UCSD-AML1 (cell line): Measurements from ENCODE around the gene ATP8A2.
"Not testable (repeated sequence)": the region's sequence is repeated elsewhere in the genome, so short reads cannot be mapped to it uniquely, and the experiment has no call there.

Experiments
- DNase-seq: peaks from one replicate; lab custom pipeline; 2025; ENCODE audit not compliant: unreplicated experiment; lab: John Stamatoyannopoulos, UW

The ATP8A2 gene

GRCh38 chr13:26053418-26053980, 681.7 kb downstream of the ATP8A2 start:
- no peak for DNase-seq

- no peak for DNase-seq
Observed at GRCh38 chr13:26054896-26055295, 683.1 kb downstream of the ATP8A2 start.

DNA sequence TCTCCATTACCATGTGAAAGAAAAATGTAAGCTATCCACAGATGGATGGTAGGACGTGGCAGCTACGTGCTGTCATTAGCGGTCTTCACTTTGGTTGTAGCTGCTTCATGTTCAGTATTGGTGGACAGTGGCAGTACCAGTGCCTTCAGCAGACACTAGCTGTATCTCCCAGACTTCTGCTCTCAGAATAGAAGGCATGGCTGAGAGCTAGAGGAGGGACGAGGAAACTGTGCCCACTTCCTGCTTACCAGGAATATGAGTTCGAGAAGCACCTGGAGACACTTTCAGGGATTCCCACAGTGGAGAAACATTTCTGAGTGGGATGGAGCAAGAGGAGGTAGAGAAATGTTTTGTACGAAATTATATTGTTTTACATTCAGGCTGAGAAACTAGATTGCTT, 686.9 kb downstream of the ATP8A2 start:
- no peak for DNase-seq

DNA sequence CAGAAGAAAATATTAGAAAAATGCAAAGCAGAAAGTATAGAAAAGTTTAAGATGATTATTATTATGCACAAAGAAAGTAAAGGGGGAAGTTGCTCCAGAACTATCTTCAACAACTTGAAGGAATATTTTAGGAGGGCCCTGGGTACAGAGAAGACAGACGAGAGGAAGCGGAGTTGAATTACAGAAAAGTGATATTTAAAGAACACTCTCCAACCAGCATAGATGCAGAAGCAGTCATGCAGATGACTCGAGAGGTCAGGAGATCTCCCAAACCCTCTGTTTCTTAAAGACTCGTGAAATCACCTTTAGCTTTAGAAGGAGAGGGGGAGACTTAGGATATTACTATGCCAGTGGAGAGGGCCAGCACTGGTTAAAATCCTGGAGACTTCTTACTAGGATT, 688.6 kb downstream of the ATP8A2 start:
- no peak for DNase-seq

GRCh38 chr13:26061256-26061655, 689.5 kb downstream of the ATP8A2 start:
- DNase-seq: no peak

- no peak for DNase-seq
Observed at GRCh38 chr13:26061947-26062346, 690.2 kb downstream of the ATP8A2 start.

- no peak for DNase-seq
Observed at GRCh38 chr13:26062853-26063444, 691.2 kb downstream of the ATP8A2 start.

DNA sequence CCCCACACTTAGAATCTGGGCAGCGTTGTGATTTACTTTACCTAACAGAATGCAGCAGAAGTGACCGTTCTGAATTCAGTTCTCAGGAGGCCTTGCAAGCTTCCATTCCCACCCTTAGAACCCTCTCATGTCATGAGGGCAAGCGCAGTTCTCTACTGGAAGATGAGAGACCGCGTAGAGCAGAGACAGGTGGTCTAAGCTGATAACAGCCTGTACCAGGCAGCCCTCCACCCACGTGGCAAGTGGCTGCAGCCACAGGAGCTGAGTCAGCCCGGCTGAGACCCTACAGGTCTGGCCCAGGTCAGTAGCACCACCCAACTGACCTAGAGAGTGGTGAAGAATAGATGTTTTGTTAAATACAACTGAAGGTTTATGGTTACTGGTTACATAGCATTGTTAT, 694.7 kb downstream of the ATP8A2 start:
- DNase-seq: not testable (repeated sequence)

GRCh38 chr13:26067601-26068000, 695.8 kb downstream of the ATP8A2 start:
- DNase-seq: no peak

- not testable (repeated sequence) for DNase-seq
Observed at GRCh38 chr13:26068372-26068771, 696.6 kb downstream of the ATP8A2 start.

DNA sequence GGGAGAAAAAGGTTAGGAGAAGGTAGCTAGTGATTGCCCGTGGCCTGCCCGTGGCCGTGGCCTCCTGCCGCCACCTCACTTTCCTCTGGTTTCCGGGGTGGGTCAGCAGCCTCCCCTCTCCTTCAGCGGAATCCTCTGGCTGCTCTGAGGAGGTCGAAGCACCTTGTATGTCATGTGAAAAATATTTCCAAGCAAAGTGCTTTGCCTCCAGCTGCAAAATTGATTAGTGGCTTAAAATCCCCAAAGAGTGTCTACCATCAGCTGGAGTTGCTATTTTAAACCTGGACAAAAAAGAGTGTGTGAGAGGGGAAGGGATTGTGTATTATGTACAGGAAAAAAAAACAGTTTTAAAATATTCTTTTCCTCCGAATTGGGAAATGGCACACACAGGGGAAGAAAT, 697.9 kb downstream of the ATP8A2 start:
- not testable (repeated sequence) for DNase-seq

DNA sequence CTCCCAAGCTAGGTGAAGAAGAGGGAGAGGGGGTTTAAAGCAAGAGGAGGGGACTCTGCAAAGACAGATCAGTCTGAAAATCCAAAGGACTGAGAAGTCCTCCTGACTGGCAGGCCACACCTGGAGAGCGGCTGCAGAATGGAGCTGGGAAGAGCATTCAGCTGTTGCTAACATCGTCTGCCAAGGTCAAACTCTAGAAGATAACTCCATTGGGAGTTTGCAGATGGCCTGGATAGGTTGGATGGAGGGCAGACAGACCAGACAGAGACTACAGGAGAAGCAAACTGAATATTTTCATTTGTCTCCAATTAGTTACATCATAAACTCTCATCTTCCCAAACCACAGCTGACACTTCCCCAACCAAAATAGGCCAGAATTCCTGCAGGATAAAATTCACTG, 699.9 kb downstream of the ATP8A2 start:
- DNase-seq: no peak

- DNase-seq: not testable (repeated sequence)
Observed at GRCh38 chr13:26072335-26072734, 700.6 kb downstream of the ATP8A2 start.

DNA sequence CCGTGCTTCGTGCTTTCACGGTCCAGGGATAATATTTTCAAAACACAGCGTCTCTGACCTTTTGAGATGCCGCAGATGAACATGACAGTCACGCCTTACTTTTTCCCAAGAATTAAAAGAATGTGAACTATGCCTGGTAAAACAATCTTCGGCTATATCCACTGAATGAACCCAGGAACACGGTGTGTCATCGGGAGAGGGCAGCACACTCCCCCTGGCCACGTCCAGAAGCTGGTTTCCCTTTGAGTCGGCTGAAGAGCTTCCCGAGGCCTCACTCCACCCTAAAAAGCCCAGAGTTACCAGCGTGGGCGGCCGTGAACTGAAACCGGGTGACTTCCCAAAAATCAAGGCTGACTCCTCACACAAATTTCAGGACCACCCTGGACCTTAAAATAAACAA, 702.9 kb downstream of the ATP8A2 start:
- DNase-seq: no peak
